Breast epithelium (tissue), 4 donors: ENCODE measurements around the gene PCNX1. TPM values are rescaled to one million over a fixed set of nuclear protein-coding genes. Genes with fewer than 3 reads are reported as not detected.

Experiments used
- DNase-seq, 2 donors: peaks; one replicate each; pipeline ENCODE4 v3.0.0-alpha.2; 2019; ENCODE audit warnings: low spot score in 2 of 2
- H3K27ac ChIP-seq, 2 donors: fragments of 200-600 bp; sonication (generic) in 1 of 2; one replicate each; pipeline ENCODE4 v1.5.1; 2016 to 2019; ENCODE audit warnings: mild to moderate bottlenecking in 1 of 2
- H3K27me3 ChIP-seq, 2 donors: fragments of 200-600 bp; sonication (generic) in 1 of 2; one replicate each; pipeline versions ENCODE4 v1.5.1 to v1.6.0; 2017 to 2019; ENCODE audit warnings: control low read depth in 1 of 2, mild to moderate bottlenecking in 1 of 2
- H3K36me3 ChIP-seq: fragments of 200-600 bp; one replicate; pipeline ENCODE4 v1.5.1; 2019
- H3K4me1 ChIP-seq, 2 donors: fragments of 200-600 bp; sonication (generic); one replicate each; pipeline ENCODE4 v1.5.1; 2016 to 2019; ENCODE audit warnings: control low read depth in 1 of 2
- H3K4me3 ChIP-seq, 3 donors: fragments of 200-600 bp; sonication (generic); 1 replicate in 2 of 3; 2 replicates in 1 of 3; pipeline ENCODE4 v1.5.1; 2016 to 2019; ENCODE audit warnings: mild to moderate bottlenecking in 3 of 3, moderate library complexity in 2 of 3
- H3K9me3 ChIP-seq, 2 donors: fragments of 200-600 bp; sonication (generic) in 1 of 2; one replicate each; pipeline ENCODE4 v1.5.1; 2016 to 2019; ENCODE audit warnings: control low read depth in 1 of 2
- CTCF ChIP-seq, 3 donors: fragments of 450-650 bp; IDR thresholded peaks; one replicate each; pipeline ENCODE4 v1.5.1; 2016 to 2017; ENCODE audit warnings: antibody characterized with exemption in 3 of 3, mild to moderate bottlenecking in 3 of 3, moderate library complexity in 3 of 3
- POLR2A ChIP-seq: fragments of 450-650 bp; IDR thresholded peaks from one replicate; pipeline ENCODE4 v1.6.1; 2016; ENCODE audit warnings: antibody characterized with exemption, mild to moderate bottlenecking, moderate library complexity
- POLR2AphosphoS5 ChIP-seq, 3 donors: sonication (generic); formaldehyde crosslinking; IDR thresholded peaks; one replicate each; pipeline ENCODE4 v1.6.1; 2017; ENCODE audit warnings: antibody characterized with exemption in 3 of 3
- intact Hi-C: fragments of 100-400 bp; cut with DNase I; formaldehyde crosslinking; loops from one replicate; pipeline ENCODE4 v1.15.1; 2023; ENCODE audit warnings: low total_unique reads
- total RNA-seq, 3 donors: library from RNA; depleted of rRNA; stranded (reverse); fragments of >200 nt; gene quantifications; one replicate each; pipeline ENCODE4 v1.1.0, GENCODE V29; 2016

PCNX1 gene
- total RNA-seq, 3 donors from 2014 or later, result 61.8 to 105 (median 92.5) TPM

GRCh38 chr14:71056168-71056567, 148.9 kb downstream of the PCNX1 start:
- no peak for DNase-seq
- Histone ChIP-seq H3K4me1 (no peaks in the 10 kb centered on the region), H3K27me3 (no peaks in the 10 kb centered on the region), H3K36me3 (no peaks in the 10 kb centered on the region), H3K9me3 (no peaks in the 10 kb centered on the region), H3K27ac (no peak overlapping the region), H3K4me3 (no peak overlapping the region)
- TF ChIP-seq CTCF (IDR thresholded peaks at IDR 0.05) (no peak), POLR2AphosphoS5 (IDR thresholded peaks at IDR 0.05) (no peak), POLR2A (no peak)
- intact Hi-C loops, result no loop called here

- intact Hi-C loops, result loop anchor here (5.0 kb wide), 1 partner anchor 963 kb away; no protein-coding TSS in a partner anchor
- TF ChIP-seq POLR2A (no peak), CTCF (IDR thresholded peaks at IDR 0.05) (no peak), POLR2AphosphoS5 (IDR thresholded peaks at IDR 0.05) (no peak)
- Histone ChIP-seq H3K36me3 (no peaks in the 10 kb centered on the region), H3K9me3 (no peaks in the 10 kb centered on the region), H3K27ac (no peak overlapping the region), H3K4me3 (no peak overlapping the region), H3K4me1 (no peaks in the 10 kb centered on the region), H3K27me3 (no peaks in the 10 kb centered on the region)
- no peak for DNase-seq
These were observed 153.0 kb downstream of the PCNX1 start for GRCh38 chr14:71060274-71060673.

- intact Hi-C loops, result loop anchor here (5.0 kb wide), 1 partner anchor 964 kb away; no protein-coding TSS in a partner anchor
- Histone ChIP-seq H3K4me1 (no peaks in the 10 kb centered on the region), H3K27me3 (no peaks in the 10 kb centered on the region), H3K36me3 (no peaks in the 10 kb centered on the region), H3K27ac (no peak overlapping the region), H3K4me3 (no peak overlapping the region), H3K9me3 (no peaks in the 10 kb centered on the region)
- no peak for TF ChIP-seq POLR2A
- TF ChIP-seq POLR2AphosphoS5 (IDR thresholded peaks at IDR 0.05), result no peak
- no peak for TF ChIP-seq CTCF (IDR thresholded peaks at IDR 0.05)
- no peak for DNase-seq
These were observed 153.7 kb downstream of the PCNX1 start for GRCh38 chr14:71060825-71061455.

GRCh38 chr14:71061458-71061857, 154.2 kb downstream of the PCNX1 start:
- Histone ChIP-seq H3K4me3 (no peak overlapping the region), H3K36me3 (no peaks in the 10 kb centered on the region), H3K9me3 (no peaks in the 10 kb centered on the region), H3K27ac (no peak overlapping the region), H3K4me1 (no peaks in the 10 kb centered on the region), H3K27me3 (no peaks in the 10 kb centered on the region)
- no peak for DNase-seq
- intact Hi-C loops, result loop anchor here (5.0 kb wide), 1 partner anchor 964 kb away; no protein-coding TSS in a partner anchor
- no peak for TF ChIP-seq POLR2A
- TF ChIP-seq POLR2AphosphoS5 (IDR thresholded peaks at IDR 0.05), result no peak
- TF ChIP-seq CTCF (IDR thresholded peaks at IDR 0.05), result no peak

- Histone ChIP-seq H3K27ac (no peak overlapping the region), H3K4me1 (no peaks in the 10 kb centered on the region), H3K9me3 (no peaks in the 10 kb centered on the region), H3K4me3 (no peak overlapping the region), H3K27me3 (no peaks in the 10 kb centered on the region), H3K36me3 (no peaks in the 10 kb centered on the region)
- intact Hi-C loops, result loop anchor here (5.0 kb wide), 1 partner anchor 965 kb away; no protein-coding TSS in a partner anchor
- DNase-seq, result no peak
- TF ChIP-seq POLR2AphosphoS5 (IDR thresholded peaks at IDR 0.05), result no peak
- no peak for TF ChIP-seq POLR2A
- TF ChIP-seq CTCF (IDR thresholded peaks at IDR 0.05), result no peak
These were observed 155.5 kb downstream of the PCNX1 start for GRCh38 chr14:71062581-71063303.
